SK-N-SH treated with all-trans-retinoic acid at 6 μM for 48 hours (cell line): ENCODE data around the gene CIAPIN1.

Experiments
- CSDC2 ChIP-seq: fragments of 250-450 bp; sonication (Bioruptor Pico); IDR thresholded peaks from 2 replicates; pipeline ENCODE4 v1.5.0; 2020; ENCODE audit warnings: mild to moderate bottlenecking, moderate library complexity
- ISL1 ChIP-seq: fragments of 250-450 bp; sonication (Bioruptor Pico); IDR thresholded peaks from 2 replicates; pipeline ENCODE4 v2.1.2; 2022; ENCODE audit warnings: mild to moderate bottlenecking, moderate library complexity
- OSR1 ChIP-seq: fragments of 250-450 bp; sonication (Bioruptor Pico); IDR thresholded peaks from 2 replicates; pipeline ENCODE4 v1.8.0; 2022; ENCODE audit warnings: moderate library complexity, mild to moderate bottlenecking, inconsistent platforms
- RARB ChIP-seq: fragments of 250-450 bp; sonication (Bioruptor Pico); IDR thresholded peaks from 2 replicates; pipeline ENCODE4 v1.8.0; 2021; ENCODE audit warnings: mild to moderate bottlenecking, moderate library complexity
- TOX ChIP-seq: fragments of 250-450 bp; sonication (Bioruptor Pico); IDR thresholded peaks from 2 replicates; pipeline ENCODE4 v1.8.0; 2021; ENCODE audit warnings: mild to moderate bottlenecking, moderate library complexity, borderline replicate concordance
- ZFP3 ChIP-seq: fragments of 250-450 bp; sonication (Bioruptor Pico); IDR thresholded peaks from 2 replicates; pipeline ENCODE4 v1.5.0; 2020; ENCODE audit warnings: mild to moderate bottlenecking, moderate library complexity
- ZNF70 ChIP-seq: fragments of 450-650 bp; formaldehyde crosslinking; IDR thresholded peaks from 2 replicates; pipeline ENCODE4 v1.5.0; 2020; ENCODE audit warnings: mild to moderate bottlenecking, moderate library complexity
- TF ChIP-seq, protein P1 (sequence below): fragments of 250-450 bp; sonication (Bioruptor Pico); IDR thresholded peaks from 2 replicates; pipeline ENCODE4 v1.5.1; 2021; ENCODE audit warnings: mild to moderate bottlenecking, moderate library complexity
- TF ChIP-seq, protein P2 (sequence below): fragments of 250-450 bp; sonication (Bioruptor Pico); IDR thresholded peaks from 2 replicates; pipeline ENCODE4 v1.5.1; 2020; ENCODE audit warnings: low read depth, mild to moderate bottlenecking, moderate library complexity
- TF ChIP-seq, protein P3 (sequence below): fragments of 250-450 bp; sonication (Bioruptor Pico); IDR thresholded peaks from 2 replicates; pipeline ENCODE4 v1.8.0; 2020; ENCODE audit warnings: mild to moderate bottlenecking, moderate library complexity, borderline replicate concordance

DNA sequence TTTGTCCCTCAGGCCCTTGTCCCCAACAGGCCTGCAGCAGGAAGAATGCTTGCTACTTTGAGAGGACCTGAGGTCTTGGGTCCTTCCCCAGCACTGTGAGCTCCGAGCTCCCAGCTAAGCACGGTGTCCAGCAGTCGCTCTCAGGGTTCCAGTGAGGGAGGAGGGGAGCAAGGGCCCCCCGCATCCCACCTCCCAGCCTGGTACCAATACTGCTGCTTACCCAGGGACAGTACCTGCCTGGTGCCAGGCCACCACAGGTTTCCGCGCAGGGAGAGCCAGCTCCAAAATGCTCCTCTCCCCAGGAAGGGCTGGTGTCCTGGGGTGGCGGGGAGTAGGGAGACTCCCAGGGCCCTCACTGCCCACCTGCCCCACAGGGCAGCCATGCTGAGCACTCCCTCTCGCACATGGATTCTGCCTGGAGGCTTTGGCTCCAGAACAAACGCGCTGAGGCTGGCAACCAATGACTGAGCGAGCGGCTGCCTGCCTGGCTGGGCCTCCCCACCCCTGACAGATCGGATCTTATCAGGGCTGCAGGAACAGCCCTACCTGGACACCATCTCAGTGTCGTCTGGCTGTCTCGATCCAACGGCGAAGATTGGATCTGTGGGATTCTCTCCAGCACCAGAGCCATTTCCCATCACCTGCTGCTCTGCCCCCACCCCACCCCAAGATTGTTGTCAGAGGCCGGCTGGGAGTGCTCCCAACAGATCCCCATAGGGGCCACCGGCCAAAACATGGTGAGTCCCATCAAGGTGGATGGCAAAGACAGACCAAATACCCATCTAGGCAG lies 36.7 kb upstream of the CIAPIN1 start:
- TF ChIP-seq ZNF70 (CRISPR knock-in tag) (no peak), OSR1 (CRISPR knock-in tag) (no peak), ISL1 (no peak), ZFP3 (CRISPR knock-in tag) (no peak), RARB (no peak), CSDC2 (no peak), TOX (CRISPR knock-in tag) (no peak)
- TF ChIP-seq, protein P1, sequence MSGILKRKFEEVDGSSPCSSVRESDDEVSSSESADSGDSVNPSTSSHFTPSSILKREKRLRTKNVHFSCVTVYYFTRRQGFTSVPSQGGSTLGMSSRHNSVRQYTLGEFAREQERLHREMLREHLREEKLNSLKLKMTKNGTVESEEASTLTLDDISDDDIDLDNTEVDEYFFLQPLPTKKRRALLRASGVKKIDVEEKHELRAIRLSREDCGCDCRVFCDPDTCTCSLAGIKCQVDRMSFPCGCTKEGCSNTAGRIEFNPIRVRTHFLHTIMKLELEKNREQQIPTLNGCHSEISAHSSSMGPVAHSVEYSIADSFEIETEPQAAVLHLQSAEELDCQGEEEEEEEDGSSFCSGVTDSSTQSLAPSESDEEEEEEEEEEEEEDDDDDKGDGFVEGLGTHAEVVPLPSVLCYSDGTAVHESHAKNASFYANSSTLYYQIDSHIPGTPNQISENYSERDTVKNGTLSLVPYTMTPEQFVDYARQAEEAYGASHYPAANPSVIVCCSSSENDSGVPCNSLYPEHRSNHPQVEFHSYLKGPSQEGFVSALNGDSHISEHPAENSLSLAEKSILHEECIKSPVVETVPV (CRISPR knock-in tag): no peak
- TF ChIP-seq, protein P2, sequence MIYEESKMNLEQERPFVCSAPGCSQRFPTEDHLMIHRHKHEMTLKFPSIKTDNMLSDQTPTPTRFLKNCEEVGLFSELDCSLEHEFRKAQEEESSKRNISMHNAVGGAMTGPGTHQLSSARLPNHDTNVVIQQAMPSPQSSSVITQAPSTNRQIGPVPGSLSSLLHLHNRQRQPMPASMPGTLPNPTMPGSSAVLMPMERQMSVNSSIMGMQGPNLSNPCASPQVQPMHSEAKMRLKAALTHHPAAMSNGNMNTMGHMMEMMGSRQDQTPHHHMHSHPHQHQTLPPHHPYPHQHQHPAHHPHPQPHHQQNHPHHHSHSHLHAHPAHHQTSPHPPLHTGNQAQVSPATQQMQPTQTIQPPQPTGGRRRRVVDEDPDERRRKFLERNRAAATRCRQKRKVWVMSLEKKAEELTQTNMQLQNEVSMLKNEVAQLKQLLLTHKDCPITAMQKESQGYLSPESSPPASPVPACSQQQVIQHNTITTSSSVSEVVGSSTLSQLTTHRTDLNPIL (CRISPR knock-in tag): no peak
- TF ChIP-seq, protein P3, sequence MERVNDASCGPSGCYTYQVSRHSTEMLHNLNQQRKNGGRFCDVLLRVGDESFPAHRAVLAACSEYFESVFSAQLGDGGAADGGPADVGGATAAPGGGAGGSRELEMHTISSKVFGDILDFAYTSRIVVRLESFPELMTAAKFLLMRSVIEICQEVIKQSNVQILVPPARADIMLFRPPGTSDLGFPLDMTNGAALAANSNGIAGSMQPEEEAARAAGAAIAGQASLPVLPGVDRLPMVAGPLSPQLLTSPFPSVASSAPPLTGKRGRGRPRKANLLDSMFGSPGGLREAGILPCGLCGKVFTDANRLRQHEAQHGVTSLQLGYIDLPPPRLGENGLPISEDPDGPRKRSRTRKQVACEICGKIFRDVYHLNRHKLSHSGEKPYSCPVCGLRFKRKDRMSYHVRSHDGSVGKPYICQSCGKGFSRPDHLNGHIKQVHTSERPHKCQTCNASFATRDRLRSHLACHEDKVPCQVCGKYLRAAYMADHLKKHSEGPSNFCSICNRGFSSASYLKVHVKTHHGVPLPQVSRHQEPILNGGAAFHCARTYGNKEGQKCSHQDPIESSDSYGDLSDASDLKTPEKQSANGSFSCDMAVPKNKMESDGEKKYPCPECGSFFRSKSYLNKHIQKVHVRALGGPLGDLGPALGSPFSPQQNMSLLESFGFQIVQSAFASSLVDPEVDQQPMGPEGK (CRISPR knock-in tag): no peak
